Naive thymus-derived CD4-positive, alpha-beta T cell (primary cell): ENCODE results near the gene GPR148. TPM values are rescaled to one million over a fixed set of nuclear protein-coding genes. Genes with fewer than 3 reads are reported as not detected.

Experiments used
- polyA plus RNA-seq, 2 donors: library from polyadenylated mRNA; unstranded; fragments of 300-500 nt; fragmentation: Illumina TruSeq; gene quantifications; one replicate each; pipeline ENCODE4 v1.2.3, GENCODE V29; 2021
- total RNA-seq, 6 experiments: library from RNA in 5 of 6; stranded (reverse) in 5 of 6; gene quantifications; 1 replicate in 5 of 6; 2 replicates in 1 of 6; pipeline ENCODE4 v1.2.3 and lab custom pipeline; 2021 to 2026

Gene GPR148
- total and polyA plus RNA-seq, 7 experiments from 2014 or later, result not detected

Other genes with a start within 250 kb of the GPR148 start
- gene POTEI, start 219.7 kb upstream of the GPR148 start, total RNA-seq, result not detected
- gene POTEI, start 219.7 kb upstream of the GPR148 start, polyA plus RNA-seq, result not detected
- not detected for gene CFC1B, start 207.8 kb upstream of the GPR148 start, total RNA-seq
- gene CFC1B, start 207.8 kb upstream of the GPR148 start, polyA plus RNA-seq, result not detected
- gene CFC1, start 129.5 kb upstream of the GPR148 start, total RNA-seq, result not detected
- gene CFC1, start 129.5 kb upstream of the GPR148 start, polyA plus RNA-seq, result not detected
- gene POTEJ, start 117.6 kb upstream of the GPR148 start, total RNA-seq, result not detected
- not detected for gene POTEJ, start 117.6 kb upstream of the GPR148 start, polyA plus RNA-seq
- gene AMER3, start 26.5 kb downstream of the GPR148 start, total RNA-seq, result not detected
- gene AMER3, start 26.5 kb downstream of the GPR148 start, polyA plus RNA-seq, result not detected
- gene ARHGEF4, start 107.8 kb downstream of the GPR148 start, total RNA-seq, result 1 to 10 TPM in 4 of 5 experiments, not detected in 1; 2.0 to 4.4 (median 3.0) TPM
- gene ARHGEF4, start 107.8 kb downstream of the GPR148 start, polyA plus RNA-seq, result 1 to 10 TPM; 2.6 to 3.5 TPM